ENCODE results near the gene GLI3. TPM values are rescaled to one million over a fixed set of nuclear protein-coding genes. Genes with fewer than 3 reads are reported as not detected.
A peak's percentile ranks its signal among the peaks of the same experiment; 100 is the strongest.

GLI3 gene
- total RNA-seq, 2 donors from 2014 or later = 9.2 to 14.7 TPM

GRCh38 chr7:41922373-41922772 is 314.6 kb downstream of the GLI3 start:
- no peak for DNase-seq (ENCODE audit: low spot score)
- intact Hi-C loops (cut with DNase I) = no loop called here
- 70% methylated on average over 2 of the region's 2 CpGs for WGBS
- H3K9me3 ChIP-seq = no peaks in the 10 kb centered on the region
- H3K4me1 ChIP-seq (replicated peaks) = no peaks in the 10 kb centered on the region
- H3K27ac ChIP-seq = no peak overlapping the region
- H3K27me3 ChIP-seq (replicated peaks; ENCODE audit: insufficient read depth) = no peaks in the 10 kb centered on the region
- TF ChIP-seq CTCF (IDR thresholded peaks at IDR 0.05) = no peak
- no peak for TF ChIP-seq POLR2AphosphoS5 (IDR thresholded peaks at IDR 0.05)
- no peak for TF ChIP-seq POLR2A (IDR thresholded peaks at IDR 0.05)
- H3K4me3 ChIP-seq = no peak overlapping the region
- no peaks in the 10 kb centered on the region for H3K36me3 ChIP-seq

GRCh38 chr7:41921453-41921981 is 315.5 kb downstream of the GLI3 start:
- TF ChIP-seq CTCF (IDR thresholded peaks at IDR 0.05) = no peak
- TF ChIP-seq POLR2AphosphoS5 (IDR thresholded peaks at IDR 0.05) = no peak
- TF ChIP-seq POLR2A (IDR thresholded peaks at IDR 0.05) = no peak
- intact Hi-C loops (cut with DNase I) = no loop called here
- Histone ChIP-seq H3K36me3 (no peaks in the 10 kb centered on the region), H3K27ac (no peak overlapping the region), H3K27me3 (replicated peaks; ENCODE audit: insufficient read depth) (no peaks in the 10 kb centered on the region), H3K4me3 (no peak overlapping the region), H3K4me1 (replicated peaks) (no peaks in the 10 kb centered on the region), H3K9me3 (no peaks in the 10 kb centered on the region)
- WGBS = 85% methylated on average over 3 of the region's 3 CpGs
- no peak for DNase-seq (ENCODE audit: low spot score)

- DNase-seq (ENCODE audit: low spot score) = no peak
- TF ChIP-seq POLR2AphosphoS5 (IDR thresholded peaks at IDR 0.05) (no peak), POLR2A (IDR thresholded peaks at IDR 0.05) (no peak), CTCF (IDR thresholded peaks at IDR 0.05) (no peak)
- Histone ChIP-seq H3K4me3 (no peak overlapping the region), H3K27ac (no peak overlapping the region), H3K9me3 (no peaks in the 10 kb centered on the region), H3K27me3 (replicated peaks; ENCODE audit: insufficient read depth) (no peaks in the 10 kb centered on the region), H3K36me3 (no peaks in the 10 kb centered on the region), H3K4me1 (replicated peaks) (no peaks in the 10 kb centered on the region)
- WGBS = 95% methylated on average over 5 of the region's 5 CpGs
- intact Hi-C loops (cut with DNase I) = no loop called here
These were observed 318.4 kb downstream of the GLI3 start for GRCh38 chr7:41918597-41918996.

- Histone ChIP-seq H3K9me3 (no peaks in the 10 kb centered on the region), H3K36me3 (no peaks in the 10 kb centered on the region), H3K4me1 (replicated peaks) (no peaks in the 10 kb centered on the region), H3K4me3 (no peak overlapping the region), H3K27me3 (replicated peaks; ENCODE audit: insufficient read depth) (no peaks in the 10 kb centered on the region), H3K27ac (no peak overlapping the region)
- intact Hi-C loops (cut with DNase I) = no loop called here
- DNase-seq (ENCODE audit: low spot score) = no peak
- WGBS = 33% methylated on average over 5 of the region's 5 CpGs
- TF ChIP-seq POLR2AphosphoS5 (IDR thresholded peaks at IDR 0.05) = peak; percentile 32
- TF ChIP-seq CTCF (IDR thresholded peaks at IDR 0.05) = no peak
These were observed 320.5 kb downstream of the GLI3 start for GRCh38 chr7:41916450-41916927.

DNA sequence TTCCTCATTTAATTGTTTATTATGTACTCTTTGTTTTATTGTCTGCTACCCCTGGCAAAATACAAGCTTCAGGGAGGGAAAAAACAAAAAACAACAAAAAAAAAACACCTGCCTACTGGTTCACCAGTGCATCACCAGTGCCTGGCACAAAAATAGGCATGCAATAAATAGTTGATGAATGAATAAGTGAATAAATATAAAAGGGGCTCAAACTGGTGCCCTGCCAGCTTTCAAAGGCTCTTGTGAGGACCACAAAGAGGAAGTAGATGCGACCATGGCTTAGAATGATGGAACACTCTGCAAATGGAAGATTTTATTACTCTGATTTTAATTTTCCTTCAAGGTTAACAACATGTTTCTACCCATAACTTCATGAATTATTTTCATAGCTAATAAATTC is 321.1 kb downstream of the GLI3 start:
- no peak overlapping the region for H3K4me3 ChIP-seq
- H3K36me3 ChIP-seq = no peaks in the 10 kb centered on the region
- H3K9me3 ChIP-seq = no peaks in the 10 kb centered on the region
- intact Hi-C loops (cut with DNase I) = no loop called here
- H3K27ac ChIP-seq = no peak overlapping the region
- H3K27me3 ChIP-seq (replicated peaks; ENCODE audit: insufficient read depth) = no peaks in the 10 kb centered on the region
- no peak for DNase-seq (ENCODE audit: low spot score)
- no peak for TF ChIP-seq POLR2AphosphoS5 (IDR thresholded peaks at IDR 0.05)
- no peak for TF ChIP-seq CTCF (IDR thresholded peaks at IDR 0.05)
- no peak for TF ChIP-seq POLR2A (IDR thresholded peaks at IDR 0.05)
- 60% methylated on average over 1 of the region's 1 CpG for WGBS
- H3K4me1 ChIP-seq (replicated peaks) = no peaks in the 10 kb centered on the region
